ENCODE measurements around the gene KPNA3. TPM values are rescaled to one million over a fixed set of nuclear protein-coding genes. Genes with fewer than 3 reads are reported as not detected.

The KPNA3 gene
- total RNA-seq, 1 experiment from 2014 or later = 49.7 TPM

- no peaks in the 10 kb centered on the region; the same call in 1 of the 2 replicates for H3K27me3 Mint-ChIP-seq (ENCODE audit: low read depth)
- Histone ChIP-seq H3K27ac (ENCODE audit: insufficient read length, low read depth, low read length) (no peak overlapping the region), H3K4ac (ENCODE audit: low read depth, low read length) (no peak overlapping the region), H3K79me1 (ENCODE audit: insufficient read depth, low read depth, low read length, poor library complexity, severe bottlenecking) (no peaks in the 10 kb centered on the region), H3K9me3 (ENCODE audit: control insufficient read depth, low read depth, low read length) (no peaks in the 10 kb centered on the region), H3K23ac (ENCODE audit: insufficient read length, low read depth, low read length) (no peak overlapping the region), H3K18ac (ENCODE audit: insufficient read length, low read depth, low read length) (no peak overlapping the region), H3T11ph (ENCODE audit: low read length) (no peak overlapping the region), H3K56ac (ENCODE audit: insufficient read length, low read depth, low read length) (no peak overlapping the region), H4K91ac (ENCODE audit: insufficient read length, low read depth, low read length) (no peak overlapping the region), H4K8ac (replicated peaks; ENCODE audit: insufficient read length, low read depth, low read length) (no peak overlapping the region), H2BK5ac (ENCODE audit: insufficient read length, low read length) (no peak overlapping the region), H3K9ac (ENCODE audit: extremely low read depth, insufficient read length, low read length) (no peak overlapping the region), H3K4me1 (ENCODE audit: insufficient read depth, low read length) (no peaks in the 10 kb centered on the region), H2AFZ (ENCODE audit: low read length) (no peak overlapping the region), H2BK12ac (ENCODE audit: insufficient read length, low read depth, low read length) (no peak overlapping the region), H2BK20ac (ENCODE audit: low read depth, low read length, poor library complexity, severe bottlenecking) (no peak overlapping the region), H2AK5ac (ENCODE audit: insufficient read length, low read length) (no peak overlapping the region), H4K20me1 (ENCODE audit: control insufficient read depth, insufficient read depth, insufficient read length) (no peaks in the 10 kb centered on the region), H3K23me2 (ENCODE audit: insufficient read length, low read depth, low read length, poor library complexity, severe bottlenecking) (no peaks in the 10 kb centered on the region), H2BK120ac (ENCODE audit: low read depth, low read length, poor library complexity, severe bottlenecking) (no peak overlapping the region), H3K14ac (ENCODE audit: insufficient read depth, low read length) (no peak overlapping the region), H2BK15ac (ENCODE audit: low read depth, low read length) (no peak overlapping the region), H3K4me2 (ENCODE audit: insufficient read depth, insufficient read length, low read length) (no peak overlapping the region), H3K79me2 (ENCODE audit: insufficient read depth, low read length) (peaks cover 3% of the 10 kb centered on the region; the same call in 1 of the 2 replicates), H4K5ac (ENCODE audit: insufficient read length, low read depth, low read length) (no peak overlapping the region), H3K27me3 (ENCODE audit: insufficient read depth, low read length) (no peaks in the 10 kb centered on the region)
- H3K4me1 Mint-ChIP-seq = peaks cover 22% of the 10 kb centered on the region in 2 experiments
- H3K36me3 Mint-ChIP-seq (ENCODE audit: insufficient read depth in 1 of 3, low read depth in 3 of 3) = peaks cover 39 to 44% (median 41%) of the 10 kb centered on the region in 3 experiments
- H3K4me3 Mint-ChIP-seq = no peak overlapping the region
- no peak overlapping the region; a peak in 1 of 7 replicates for H3K27ac Mint-ChIP-seq
- DNase-seq = peak; percentile 72
- TF ChIP-seq CTCF (conservative IDR thresholded peaks at IDR 0.05) = peak; percentile 85
- WGBS (ENCODE audit: extremely low coverage, insufficient read length, low lambda C conversion rate) = no CpG with 5 or more reads among the region's 5 CpGs
- no peaks in the 10 kb centered on the region; a peak in 1 of 5 replicates for H3K9me3 Mint-ChIP-seq
These were observed 122.7 kb downstream of the KPNA3 start for GRCh38 chr13:49669735-49670309.
